GM21423 (cell line): ENCODE results near the gene MGAT5.

Source experiments
- ATAC-seq: cut with Tn5 transposase; IDR thresholded peaks from one replicate; pipeline ENCODE4 v1.9.1; 2021; ENCODE audit warnings: mild to moderate bottlenecking, moderate library complexity; ENCODE audit not compliant: unreplicated experiment

The MGAT5 gene

GRCh38 chr2:134361648-134362047 lies 107.8 kb downstream of the MGAT5 start:
- no peak for ATAC-seq

DNA sequence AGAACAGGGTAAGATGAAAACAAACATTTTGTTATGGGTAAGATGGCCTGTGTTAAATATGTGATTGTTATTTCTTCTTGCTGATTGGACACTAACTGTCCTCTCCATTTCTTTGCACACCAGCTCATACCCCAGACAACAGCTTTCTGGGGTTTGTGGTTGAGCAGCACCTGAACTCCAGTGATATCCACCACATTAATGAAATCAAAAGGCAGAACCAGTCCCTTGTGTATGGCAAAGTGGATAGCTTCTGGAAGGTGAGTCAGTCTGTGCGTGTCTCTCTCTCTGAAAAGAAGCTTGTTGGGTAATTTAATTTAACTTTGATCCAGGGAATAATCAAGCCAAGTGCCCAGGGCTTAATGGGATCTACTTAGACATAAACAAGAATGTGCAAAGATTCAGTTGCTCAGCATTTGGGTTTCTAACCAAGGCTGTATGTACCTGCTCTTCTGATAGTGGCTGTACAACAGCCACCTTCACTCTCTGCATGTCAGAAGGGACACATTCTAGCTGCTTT lies 108.3 kb downstream of the MGAT5 start:
- no peak for ATAC-seq

DNA sequence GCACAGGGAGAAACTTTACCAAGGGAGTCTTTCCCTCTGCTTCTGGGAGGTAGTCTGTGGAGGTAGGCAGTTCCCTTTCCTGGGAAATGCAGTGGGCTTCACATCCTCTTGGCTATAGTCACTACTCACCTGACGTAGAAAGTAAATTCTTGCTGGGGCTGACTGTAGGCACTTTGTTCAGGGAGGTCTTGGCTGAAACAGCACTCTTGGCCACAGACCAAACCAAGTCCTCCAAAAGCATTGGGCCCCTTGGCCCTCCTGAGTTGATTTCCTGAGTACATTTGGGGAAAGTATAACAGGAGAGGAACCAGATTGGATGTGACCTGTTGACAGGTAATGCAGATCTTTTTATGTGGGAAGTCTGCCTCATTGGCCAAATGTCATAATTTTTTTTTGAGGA lies 108.9 kb downstream of the MGAT5 start:
- no peak for ATAC-seq

- ATAC-seq, result no peak
Observed at GRCh38 chr2:134365356-134365755, 111.5 kb downstream of the MGAT5 start.

GRCh38 chr2:134366359-134366758 lies 112.5 kb downstream of the MGAT5 start:
- ATAC-seq, result no peak

DNA sequence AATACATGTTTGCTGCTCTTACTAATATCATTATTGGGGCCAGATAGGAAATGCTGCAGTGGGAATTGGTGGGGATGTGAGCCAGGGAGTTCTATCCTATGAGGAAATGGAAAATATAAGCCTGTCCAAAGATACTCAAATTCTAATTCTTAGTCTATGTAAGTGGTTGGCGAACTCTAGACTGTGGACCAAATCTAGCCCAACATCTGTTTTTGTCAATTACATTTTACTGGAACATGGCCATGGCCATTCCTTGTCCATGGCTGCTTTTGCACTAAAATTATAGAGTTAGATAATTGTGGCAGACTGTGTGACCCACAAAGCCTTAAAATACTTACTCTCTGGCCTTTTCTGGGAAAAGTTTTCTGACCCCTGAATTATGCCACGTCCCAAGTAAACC lies 113.3 kb downstream of the MGAT5 start:
- no peak for ATAC-seq

DNA sequence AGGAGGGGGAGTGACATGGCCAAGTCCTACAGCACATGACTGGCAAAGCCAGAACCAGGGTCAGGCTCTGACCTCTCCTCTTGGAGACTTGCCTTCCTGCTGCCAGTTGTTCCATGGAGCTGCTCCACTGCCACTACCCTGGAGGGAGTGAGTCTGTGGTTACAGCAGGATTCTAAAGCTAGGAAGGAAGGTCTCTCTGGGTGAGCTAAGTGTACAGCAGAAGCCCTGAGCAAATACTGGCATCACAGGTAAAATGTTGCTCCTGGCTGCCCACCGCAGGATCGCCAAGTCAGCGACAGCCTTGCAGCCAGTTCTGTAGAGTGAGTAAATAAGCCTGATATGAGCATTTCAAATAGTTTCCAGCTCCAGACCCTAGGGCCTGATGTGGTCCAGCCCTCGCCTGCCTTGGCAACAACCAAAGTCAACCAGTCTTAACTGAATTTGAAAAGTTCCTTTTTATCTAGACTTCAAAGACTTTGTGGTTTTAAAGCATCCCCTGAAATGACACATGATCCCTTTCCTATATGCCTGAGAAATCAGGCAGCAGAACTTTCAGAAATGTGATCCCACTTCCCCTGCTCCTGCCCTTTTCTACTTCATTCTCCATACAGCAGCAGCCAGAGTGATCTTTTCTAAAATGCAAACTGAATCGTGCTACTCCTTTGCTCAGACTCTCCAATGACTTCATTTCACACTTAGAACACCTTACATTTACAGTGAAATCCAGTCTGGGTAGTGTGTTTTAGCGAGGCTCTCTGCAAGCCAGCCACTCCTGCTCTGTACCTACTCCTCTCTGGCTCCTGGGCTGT lies 114.3 kb downstream of the MGAT5 start:
- ATAC-seq, result no peak

DNA sequence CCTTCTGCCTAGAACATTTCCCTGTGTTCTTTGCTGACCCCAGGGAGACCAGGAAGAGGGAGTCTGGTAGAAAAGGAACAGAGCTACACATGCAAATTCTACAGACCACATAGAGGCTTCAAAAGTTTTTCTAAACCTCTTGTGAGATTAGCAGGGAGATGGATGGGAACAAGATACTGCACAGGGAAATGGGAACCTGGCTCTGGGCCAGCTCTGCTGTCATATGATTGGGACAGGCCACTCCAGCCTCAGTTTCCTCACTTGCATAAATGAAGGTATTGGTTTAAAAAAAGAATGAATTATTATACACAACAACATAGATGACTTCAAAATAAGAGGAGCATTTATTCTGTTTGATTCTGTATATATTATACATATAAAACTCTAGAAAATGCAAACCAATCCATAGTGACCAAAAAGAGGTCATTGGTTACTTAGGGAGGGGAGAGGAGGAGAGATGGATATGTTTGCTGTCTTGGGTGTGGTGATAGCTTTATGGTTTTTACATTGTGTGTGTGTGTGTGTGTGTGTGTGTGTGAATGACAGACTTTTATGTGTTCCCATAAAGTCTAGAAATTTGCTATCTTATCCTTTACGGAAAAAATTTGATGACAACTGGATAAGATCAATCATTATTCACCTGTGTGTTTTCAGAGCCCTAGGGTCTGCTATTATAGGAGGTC lies 115.5 kb downstream of the MGAT5 start:
- no peak for ATAC-seq

DNA sequence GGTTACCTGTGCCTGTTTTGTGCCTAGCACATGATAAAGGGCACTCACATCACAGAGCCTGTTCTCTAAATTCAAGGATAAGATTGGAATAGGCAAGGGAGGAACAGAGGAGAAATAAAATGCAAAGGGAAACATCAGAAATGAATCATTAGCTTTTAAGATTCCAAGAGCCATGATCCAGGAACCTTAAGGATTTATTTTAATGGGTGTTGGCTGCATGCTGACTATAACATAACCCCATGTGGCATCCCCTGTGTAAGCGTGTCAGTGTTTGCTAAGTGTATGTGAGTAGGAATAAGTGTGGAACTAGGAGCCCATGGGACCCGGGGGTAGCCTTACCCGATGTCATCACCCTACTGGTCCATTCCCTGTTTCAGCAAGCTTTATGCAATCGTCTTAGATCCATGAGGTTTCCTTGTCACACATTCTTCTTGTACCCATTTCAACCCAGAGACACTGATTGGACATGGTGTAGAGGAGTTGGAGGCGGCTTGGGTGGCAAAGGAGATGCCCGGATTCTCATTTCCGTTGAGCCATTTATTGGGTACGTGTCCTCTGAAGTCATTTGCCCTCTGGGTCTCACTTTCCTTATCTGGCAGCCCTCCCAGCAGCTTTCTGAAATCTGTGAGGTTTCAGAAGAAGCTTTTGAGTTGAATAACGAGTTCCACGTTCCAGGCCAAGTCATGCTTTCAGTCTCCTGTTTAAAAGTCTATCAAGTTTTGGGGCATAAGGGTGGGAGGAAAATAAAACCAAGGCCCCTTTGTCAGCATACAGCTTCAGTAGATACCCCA lies 117.0 kb downstream of the MGAT5 start:
- no peak for ATAC-seq

DNA sequence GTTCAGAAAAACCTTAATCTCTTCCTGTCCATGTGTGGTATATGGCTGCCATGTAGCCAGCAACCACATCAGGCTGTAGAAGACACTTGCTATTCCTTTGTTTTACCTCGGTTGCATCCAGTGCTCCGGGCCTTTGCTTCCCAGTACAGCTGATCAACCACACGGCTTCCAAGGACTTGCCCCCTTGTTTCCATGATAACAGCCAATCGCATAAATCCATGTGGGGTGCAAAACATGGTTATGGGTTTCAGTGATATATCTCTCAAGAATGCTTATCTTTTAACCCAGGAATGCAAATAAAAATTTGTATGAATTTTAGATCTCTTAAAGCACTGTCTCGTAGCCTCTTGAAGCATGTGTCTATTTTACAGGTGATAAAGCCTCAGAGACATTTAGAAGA lies 118.3 kb downstream of the MGAT5 start:
- no peak for ATAC-seq

DNA sequence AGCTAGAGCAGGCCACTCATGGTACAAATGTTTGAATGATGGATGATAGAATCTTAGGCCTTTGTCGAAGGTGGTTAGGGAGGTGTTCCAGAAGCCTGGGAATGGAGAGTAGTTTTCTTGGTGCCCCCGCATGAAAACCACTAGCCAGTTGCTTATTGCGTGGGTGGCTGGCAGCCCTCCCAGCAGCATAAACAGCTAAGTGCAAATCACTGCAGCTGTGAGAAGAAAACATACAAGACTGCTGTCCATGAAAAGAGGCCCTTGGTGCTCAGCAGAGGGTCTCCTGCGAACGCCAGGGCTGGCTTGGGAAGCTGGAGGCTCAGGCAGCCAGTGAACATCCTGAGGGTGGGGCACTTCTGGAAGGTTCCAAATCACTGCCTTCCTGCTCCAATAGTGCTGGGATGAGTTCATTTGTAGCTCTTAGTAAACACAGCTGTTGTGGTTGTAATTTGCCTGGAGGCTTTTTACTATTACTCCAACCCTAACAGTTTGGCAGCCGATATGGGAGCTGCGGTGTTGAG lies 118.8 kb downstream of the MGAT5 start:
- no peak for ATAC-seq

DNA sequence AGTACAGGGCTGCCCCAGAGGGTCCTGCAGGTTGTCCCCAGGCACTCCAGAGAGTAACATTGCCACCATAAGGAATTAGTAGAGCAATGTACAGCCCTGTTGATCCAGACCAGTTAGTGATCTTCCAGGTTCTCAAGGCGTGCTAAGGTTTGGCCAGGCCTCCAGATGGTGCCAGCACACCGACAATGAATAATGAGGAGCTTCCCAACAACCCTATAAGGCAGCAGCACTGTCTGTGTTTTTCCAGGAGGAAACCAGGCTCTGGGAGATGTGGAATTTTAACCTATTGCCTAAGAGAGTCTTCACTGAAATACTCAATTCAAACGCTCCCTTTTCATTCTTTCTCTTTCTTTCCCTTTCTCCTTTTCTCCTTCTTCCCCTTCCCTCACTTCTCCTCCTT lies 122.1 kb downstream of the MGAT5 start:
- no peak for ATAC-seq

- ATAC-seq, result no peak
Observed at GRCh38 chr2:134377730-134378129, 123.9 kb downstream of the MGAT5 start.

- no peak for ATAC-seq
Observed at GRCh38 chr2:134379293-134379692, 125.4 kb downstream of the MGAT5 start.

GRCh38 chr2:134379722-134380121 lies 125.8 kb downstream of the MGAT5 start:
- ATAC-seq, result no peak

DNA sequence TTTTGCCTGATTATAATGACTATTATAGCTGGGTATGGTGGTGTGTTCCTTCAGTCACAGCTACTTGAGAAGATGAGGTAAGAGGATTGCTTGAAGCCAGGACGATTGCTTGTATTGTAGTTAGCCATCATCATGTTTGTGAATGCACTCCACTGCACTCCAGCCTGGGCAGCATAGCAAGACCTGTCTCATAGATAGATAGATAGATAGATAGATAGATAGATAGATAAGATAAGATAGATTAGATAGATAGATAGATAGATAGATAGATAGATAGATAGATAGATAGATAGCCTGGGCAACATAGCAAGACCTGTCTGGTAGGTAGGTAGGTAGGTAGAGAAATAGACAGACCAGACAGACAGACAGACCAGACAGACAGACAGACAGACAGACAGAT lies 127.3 kb downstream of the MGAT5 start:
- ATAC-seq, result no peak

DNA sequence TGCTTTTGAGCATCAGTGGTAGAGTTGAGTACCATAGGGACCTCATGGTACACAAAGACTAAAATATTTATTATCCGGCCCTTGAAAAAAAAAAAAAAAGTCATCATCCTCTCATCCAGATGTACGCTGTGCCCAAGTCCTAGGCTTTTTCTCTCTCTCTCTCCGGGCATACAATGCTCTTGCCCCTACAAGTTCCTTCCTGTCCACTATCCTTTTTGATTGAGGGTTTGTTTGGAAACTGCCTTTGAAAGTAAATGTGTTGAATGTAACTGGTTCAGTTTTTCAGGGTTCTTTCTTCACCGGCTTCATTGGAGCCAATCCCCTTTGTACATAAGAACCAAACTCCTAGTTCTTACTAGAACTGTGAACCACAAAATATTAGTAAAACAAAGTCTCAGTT lies 130.3 kb downstream of the MGAT5 start:
- no peak for ATAC-seq

DNA sequence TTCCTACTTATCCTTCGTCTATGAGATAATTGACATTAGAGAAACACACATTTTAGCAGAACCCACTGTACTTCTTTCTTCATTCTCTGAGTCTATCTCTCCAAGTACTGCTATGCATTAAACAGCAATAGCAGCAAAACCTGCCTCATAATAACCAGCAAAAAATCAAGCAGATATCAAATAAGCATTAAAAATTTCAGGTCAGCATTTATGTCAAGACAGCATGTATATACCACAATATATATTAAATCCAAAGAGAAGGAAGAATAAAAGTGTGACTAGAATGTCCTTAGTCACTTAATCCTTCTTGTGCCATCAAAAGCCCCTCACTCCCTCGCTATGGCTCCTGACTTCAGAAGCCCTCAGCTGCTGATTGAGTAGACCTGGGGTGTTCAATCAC lies 131.3 kb downstream of the MGAT5 start:
- ATAC-seq, result no peak

GRCh38 chr2:134386310-134386709 lies 132.4 kb downstream of the MGAT5 start:
- no peak for ATAC-seq

GRCh38 chr2:134389381-134389780 lies 135.5 kb downstream of the MGAT5 start:
- ATAC-seq, result no peak

DNA sequence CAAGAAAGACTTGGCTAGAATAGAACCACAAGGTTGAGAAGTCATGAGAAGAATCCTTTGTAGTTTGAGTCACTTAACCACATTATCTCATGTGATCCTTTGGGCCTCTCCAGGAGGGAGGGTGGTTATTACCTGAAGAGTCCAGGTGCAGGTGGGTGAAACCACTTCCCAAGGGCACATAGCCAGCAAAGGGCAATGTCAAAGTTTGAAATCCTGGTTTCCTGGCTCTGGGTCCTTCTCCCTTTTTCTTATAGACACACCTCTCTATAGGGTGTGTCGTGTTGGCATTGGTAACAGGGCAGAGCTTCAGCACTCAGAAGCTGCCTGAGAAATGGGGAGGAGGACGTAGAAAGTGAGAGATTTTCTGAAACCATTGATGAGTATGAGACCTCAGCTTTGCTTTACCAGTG lies 137.9 kb downstream of the MGAT5 start:
- ATAC-seq, result peak; percentile 82
